Measurements from ENCODE around the gene GRB7.

DNA sequence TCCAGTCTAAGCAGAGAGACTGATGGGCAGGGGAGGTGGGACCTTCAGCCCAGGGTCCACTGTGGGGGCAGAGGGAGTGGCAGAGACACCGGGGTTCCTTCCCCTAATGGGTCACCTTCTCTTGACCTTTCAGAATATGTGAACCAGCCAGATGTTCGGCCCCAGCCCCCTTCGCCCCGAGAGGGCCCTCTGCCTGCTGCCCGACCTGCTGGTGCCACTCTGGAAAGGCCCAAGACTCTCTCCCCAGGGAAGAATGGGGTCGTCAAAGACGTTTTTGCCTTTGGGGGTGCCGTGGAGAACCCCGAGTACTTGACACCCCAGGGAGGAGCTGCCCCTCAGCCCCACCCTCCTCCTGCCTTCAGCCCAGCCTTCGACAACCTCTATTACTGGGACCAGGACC is 10.2 kb upstream of the GRB7 start:
- no peak for TF ChIP-seq CTCF (IDR thresholded peaks at IDR 0.05)
- no peak for TF ChIP-seq POLR2A (IDR thresholded peaks at IDR 0.05)
